ENCODE data around the gene SERPINA4. TPM values are rescaled to one million over a fixed set of nuclear protein-coding genes. Genes with fewer than 3 reads are reported as not detected.

SERPINA4 gene
- total and polyA plus RNA-seq, 2 of the 8 experiments (the other 6 are each of a cell fraction or from before 2014, with no cell fraction given): not detected

DNA sequence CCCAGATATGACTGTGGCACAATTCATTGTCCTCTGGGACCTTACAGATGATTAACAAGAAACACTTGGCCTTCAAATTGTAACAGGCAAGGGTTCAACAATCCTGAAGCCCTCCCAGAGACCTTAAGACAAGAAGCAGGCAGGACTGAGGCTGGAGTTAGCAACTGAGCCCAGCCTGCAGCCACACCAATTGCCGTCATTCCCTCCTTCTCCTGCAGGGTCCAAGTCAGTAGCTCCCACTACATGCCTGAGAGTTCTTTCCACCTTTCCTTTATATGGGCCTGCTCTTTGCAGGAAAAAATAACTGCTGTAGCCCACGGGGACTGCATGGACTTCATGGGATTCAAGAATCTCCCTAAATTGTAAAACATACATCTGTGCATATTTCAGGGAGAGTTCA lies 2.4 kb upstream of the SERPINA4 start:
- FAIRE-seq: no peak
- CTCF ChIA-PET (ENCODE audit: partially characterized antibody): interaction anchor here (0.8 to 2.7 kb wide), 5 partner anchors 9 to 125 kb away, joined by 3 to 23 read pairs (median 3); no protein-coding TSS in a partner anchor

More for the DNA sequence above, 2.4 kb upstream of the SERPINA4 start:
- no peak overlapping the region for H3K18ac ChIP-seq (ENCODE audit: extremely low read depth, low read length)
- DNase-seq (ENCODE audit: low read depth in 1 of 2, low spot score in 2 of 2): no peak
- H4K5ac ChIP-seq (ENCODE audit: insufficient read length, low read depth, low read length): no peak overlapping the region
- no peaks in the 10 kb centered on the region for H3K79me1 ChIP-seq (ENCODE audit: low read depth, low read length)
- POLR2A ChIA-PET (ENCODE audit: partially characterized antibody): no interaction called here
- no peak overlapping the region for H4K91ac ChIP-seq (replicated peaks; ENCODE audit: insufficient read length, low read length)
- H2AFZ ChIP-seq (ENCODE audit: low read length): no peak overlapping the region
- H4K8ac ChIP-seq (ENCODE audit: extremely low read depth, insufficient read depth, low read length): no peak overlapping the region
- no peak overlapping the region for H2BK15ac ChIP-seq (ENCODE audit: low read length)
- H3K36me3 ChIP-seq (ENCODE audit: control insufficient read depth in 2 of 4, insufficient read depth in 4 of 4, low read length in 3 of 4): no peaks in the 10 kb centered on the region
- H3K4ac ChIP-seq (replicated peaks; ENCODE audit: insufficient read length, low read depth, low read length): no peak overlapping the region
- no peaks in the 10 kb centered on the region for H3K79me2 ChIP-seq (ENCODE audit: control insufficient read depth in 1 of 2, insufficient read depth in 2 of 2, low read length in 2 of 2)
- H3K27me3 ChIP-seq (replicated peaks in 1 of 4; ENCODE audit: control insufficient read depth in 3 of 4, extremely low read depth in 1 of 4, insufficient read depth in 3 of 4, low read length in 3 of 4): no peaks in the 10 kb centered on the region
- H2BK5ac ChIP-seq (ENCODE audit: low read depth, low read length): no peak overlapping the region
- H2AK5ac ChIP-seq (ENCODE audit: low read depth, low read length): no peak overlapping the region
- H2BK12ac ChIP-seq (ENCODE audit: low read depth, low read length): no peak overlapping the region
- H3K9ac ChIP-seq (replicated peaks in 1 of 4; ENCODE audit: extremely low read depth in 1 of 4, low read depth in 3 of 4, low read length in 3 of 4): no peak overlapping the region
- no peak for TF ChIP-seq NRF1 (IDR thresholded peaks at IDR 0.05; ENCODE audit: low read depth, low read length)
- TF ChIP-seq, protein P1, sequence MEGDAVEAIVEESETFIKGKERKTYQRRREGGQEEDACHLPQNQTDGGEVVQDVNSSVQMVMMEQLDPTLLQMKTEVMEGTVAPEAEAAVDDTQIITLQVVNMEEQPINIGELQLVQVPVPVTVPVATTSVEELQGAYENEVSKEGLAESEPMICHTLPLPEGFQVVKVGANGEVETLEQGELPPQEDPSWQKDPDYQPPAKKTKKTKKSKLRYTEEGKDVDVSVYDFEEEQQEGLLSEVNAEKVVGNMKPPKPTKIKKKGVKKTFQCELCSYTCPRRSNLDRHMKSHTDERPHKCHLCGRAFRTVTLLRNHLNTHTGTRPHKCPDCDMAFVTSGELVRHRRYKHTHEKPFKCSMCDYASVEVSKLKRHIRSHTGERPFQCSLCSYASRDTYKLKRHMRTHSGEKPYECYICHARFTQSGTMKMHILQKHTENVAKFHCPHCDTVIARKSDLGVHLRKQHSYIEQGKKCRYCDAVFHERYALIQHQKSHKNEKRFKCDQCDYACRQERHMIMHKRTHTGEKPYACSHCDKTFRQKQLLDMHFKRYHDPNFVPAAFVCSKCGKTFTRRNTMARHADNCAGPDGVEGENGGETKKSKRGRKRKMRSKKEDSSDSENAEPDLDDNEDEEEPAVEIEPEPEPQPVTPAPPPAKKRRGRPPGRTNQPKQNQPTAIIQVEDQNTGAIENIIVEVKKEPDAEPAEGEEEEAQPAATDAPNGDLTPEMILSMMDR (IDR thresholded peaks at IDR 0.05; ENCODE audit: control extremely low read depth in 1 of 3, insufficient read depth in 1 of 3, low read depth in 1 of 3, low read length in 3 of 3): peak in 2 of 3 experiments; percentile 19 to 30; a peak in 2 of 4 replicates
- 100% methylated on average over 2 of the region's 2 CpGs; no CpG with 5 or more reads in 1 of the 2 experiments for WGBS, 2 experiments (ENCODE audit: extremely low coverage in 1 of 2, insufficient coverage in 1 of 2, insufficient read length in 1 of 2, insufficient replicate concordance in 2 of 2, low coverage in 1 of 2, low lambda C conversion rate in 2 of 2, missing lambda C conversion rate in 1 of 2)
- H3K9me3 ChIP-seq (ENCODE audit: insufficient read depth in 2 of 2, low read depth in 1 of 2, low read length in 1 of 2): no peaks in the 10 kb centered on the region
- no peak overlapping the region for H3K56ac ChIP-seq (replicated peaks; ENCODE audit: insufficient read length, low read depth, low read length)
- H3K27ac ChIP-seq (ENCODE audit: low read depth, low read length): no peak overlapping the region
- no peak overlapping the region for H3K23ac ChIP-seq (ENCODE audit: insufficient read length)
- no peak overlapping the region for H3K4me2 ChIP-seq (ENCODE audit: insufficient read depth in 1 of 2, low read depth in 2 of 2, low read length in 2 of 2)
- H4K20me1 ChIP-seq (replicated peaks in 1 of 2; ENCODE audit: control insufficient read depth in 1 of 2, insufficient read depth in 2 of 2, low read length in 2 of 2): no peaks in the 10 kb centered on the region
- no peaks in the 10 kb centered on the region for H3K4me1 ChIP-seq (replicated peaks in 1 of 4; ENCODE audit: control insufficient read depth in 3 of 4, insufficient read depth in 4 of 4, low read length in 3 of 4)
- no peak overlapping the region for H3K14ac ChIP-seq (ENCODE audit: insufficient read length)
- no peaks in the 10 kb centered on the region for H3K23me2 ChIP-seq (ENCODE audit: low read depth, low read length)
- no peak overlapping the region for H2BK120ac ChIP-seq (replicated peaks; ENCODE audit: low read depth, low read length)
- H2BK20ac ChIP-seq (ENCODE audit: low read length): no peak overlapping the region
- H3K4me3 ChIP-seq (ENCODE audit: extremely low read depth in 1 of 4, insufficient read depth in 2 of 4, low read depth in 3 of 4, low read length in 4 of 4): no peak overlapping the region

All from H1 (cell line).